GM18867 (cell line): ENCODE measurements around the gene TRIM61.
"Not testable (repeated sequence)": the region's sequence is repeated elsewhere in the genome, so short reads cannot be mapped to it uniquely, and the experiment has no call there.

ENCODE experiments used
- ATAC-seq: cut with Tn5 transposase; IDR thresholded peaks from one replicate; pipeline ENCODE4 v1.9.1; 2021; ENCODE audit warnings: mild to moderate bottlenecking, moderate library complexity; ENCODE audit not compliant: unreplicated experiment

The TRIM61 gene

DNA sequence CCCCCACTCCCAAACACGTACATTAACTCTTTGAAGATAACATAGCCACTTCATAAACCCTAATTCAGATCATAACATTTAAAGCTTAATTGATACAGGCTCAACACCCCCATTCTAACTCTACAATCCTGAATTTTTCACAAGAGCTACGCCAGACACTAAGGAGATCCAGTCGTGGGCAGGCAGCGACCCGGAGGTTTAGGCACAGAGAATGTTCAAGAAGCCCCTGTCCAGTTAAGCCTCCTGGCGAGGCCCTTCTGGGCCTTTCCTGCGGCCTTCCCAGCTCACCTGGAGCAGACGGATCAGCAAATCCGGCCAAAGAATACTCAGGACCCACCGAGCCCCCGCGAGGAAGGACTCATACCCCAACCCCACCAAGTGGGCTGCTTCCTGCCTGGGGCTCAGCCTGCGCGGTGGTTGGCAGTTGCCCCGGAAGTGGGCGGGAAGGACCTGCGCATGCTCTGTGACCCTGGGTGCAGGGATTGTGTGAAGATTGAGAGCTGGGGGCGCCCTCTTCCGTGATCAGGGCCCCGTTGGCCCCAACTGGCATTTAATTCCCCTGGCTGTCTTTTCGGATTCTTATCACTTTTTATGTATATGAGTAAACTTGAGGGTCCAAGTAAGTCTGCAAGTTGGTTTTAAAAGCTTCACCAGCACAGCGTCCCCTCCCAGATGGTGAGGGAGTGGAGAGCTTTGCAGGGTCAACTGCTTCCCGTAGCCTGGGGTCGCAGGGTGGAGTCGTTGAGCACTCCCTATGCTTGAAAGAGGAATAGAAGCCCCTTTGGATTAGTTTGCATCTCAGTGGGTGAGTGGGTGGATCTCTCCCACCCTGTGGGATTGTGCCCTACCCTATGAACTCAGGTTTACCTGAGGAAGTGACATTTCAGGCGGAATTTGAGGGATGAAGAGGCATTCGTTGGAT lies at the start of gene TRIM61:
Gene TRIM61, minus strand, starts transcription at position 415 of the 922 bp plus-strand sequence. CDS start 7,655 bp downstream, outside the sequence.
- peak; percentile 97 for ATAC-seq

GRCh38 chr4:165025782-165026181 lies 48.3 kb upstream of the TRIM61 start:
- ATAC-seq, result peak; percentile 61

DNA sequence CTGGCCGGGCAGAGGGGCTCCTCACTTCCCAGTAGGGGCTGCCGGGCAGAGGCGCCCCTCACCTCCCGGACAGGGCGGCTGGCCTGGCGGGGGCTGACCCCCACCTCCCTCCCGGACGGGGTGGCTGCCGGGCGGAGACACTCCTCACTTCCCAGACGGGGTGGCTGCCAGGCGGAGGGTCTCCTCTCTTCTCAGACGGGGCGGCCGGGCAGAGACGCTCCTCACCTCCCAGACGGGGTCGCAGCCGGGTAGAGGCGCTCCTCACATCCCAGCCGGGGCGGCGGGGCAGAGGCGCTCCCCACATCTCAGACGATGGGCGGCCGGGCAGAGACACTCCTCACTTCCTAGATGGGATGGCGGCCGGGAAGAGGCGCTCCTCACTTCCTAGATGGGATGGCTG lies 42.5 kb upstream of the TRIM61 start:
- ATAC-seq, result not testable (repeated sequence)

DNA sequence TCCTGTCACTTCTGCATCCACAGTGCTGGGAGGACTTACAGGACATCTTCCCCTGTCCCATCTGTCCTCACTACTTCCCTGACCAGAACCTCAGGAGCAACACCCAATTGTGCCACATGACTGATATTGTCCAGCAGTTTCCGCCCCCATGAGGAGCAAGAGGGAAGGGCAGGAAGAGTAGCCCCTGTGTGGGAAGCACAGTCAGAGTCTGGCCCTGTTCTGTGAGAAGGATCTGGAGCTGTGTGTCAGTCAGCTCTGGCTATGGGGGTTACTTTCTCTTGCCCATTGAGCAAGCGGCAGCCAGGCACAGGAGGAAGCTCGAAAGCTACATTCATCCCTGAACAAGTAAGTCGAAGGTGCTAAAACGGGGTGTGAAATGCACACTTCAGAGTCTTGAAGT lies 39.5 kb upstream of the TRIM61 start:
- peak; percentile 84 for ATAC-seq

DNA sequence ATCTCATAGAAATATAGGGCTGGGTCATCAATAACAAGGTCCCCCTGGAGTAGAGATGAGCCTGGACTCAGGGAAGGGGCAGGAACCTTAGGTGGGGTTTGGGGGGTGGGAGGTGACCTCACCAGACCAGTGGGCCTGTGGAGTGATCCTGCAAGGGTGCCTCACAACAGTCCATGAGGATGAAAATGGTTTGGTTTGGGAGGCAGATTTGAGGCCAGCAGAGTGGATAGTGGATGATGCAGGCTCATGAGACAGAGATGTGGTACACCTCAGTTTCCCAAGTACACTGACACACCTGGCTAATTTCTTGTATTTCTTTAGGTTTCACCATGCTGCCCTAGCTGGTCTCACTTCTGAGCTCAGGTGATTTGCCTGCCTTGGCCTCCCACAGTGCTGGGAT lies 36.2 kb upstream of the TRIM61 start:
- no peak for ATAC-seq

DNA sequence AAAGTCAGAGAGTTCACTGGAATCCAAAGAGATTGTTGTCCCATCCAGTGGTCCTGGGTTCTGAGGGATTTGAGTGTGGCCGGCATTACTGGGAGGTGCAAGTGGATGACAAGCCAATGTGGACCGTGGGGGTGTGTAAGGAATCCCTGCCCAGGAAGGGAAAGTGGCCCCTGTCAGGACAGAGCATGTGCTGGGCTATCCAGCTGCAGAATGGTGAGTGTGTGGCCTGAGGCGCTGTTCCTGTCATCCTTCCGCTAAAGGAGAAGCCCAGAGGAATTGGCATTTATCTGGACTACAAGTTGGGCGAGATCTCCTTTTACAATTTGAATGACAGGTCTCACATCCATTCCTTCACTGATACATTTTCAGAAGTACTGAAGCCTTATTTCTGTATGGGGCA lies 33.9 kb upstream of the TRIM61 start:
- no peak for ATAC-seq

DNA sequence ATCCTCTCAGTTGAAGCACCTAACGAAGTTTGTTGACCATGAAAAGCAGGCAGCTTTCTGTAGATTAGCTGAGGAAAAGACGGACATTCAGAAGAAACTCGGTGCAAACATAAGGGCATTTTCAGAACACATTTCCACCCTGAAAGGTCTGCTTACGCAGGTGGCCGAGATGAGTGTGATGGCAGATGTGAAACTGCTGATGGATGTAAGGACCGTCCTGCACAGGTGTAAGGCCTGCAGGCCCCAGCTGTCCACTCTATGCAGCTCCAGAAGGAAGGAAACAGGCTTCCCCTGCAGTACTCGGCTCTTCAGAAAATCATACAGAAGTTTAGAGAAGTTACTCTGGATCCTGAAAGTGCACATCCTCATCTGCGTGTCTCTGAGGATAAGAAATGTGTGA lies 33.5 kb upstream of the TRIM61 start:
- no peak for ATAC-seq

- ATAC-seq, result no peak
These were observed 33.0 kb upstream of the TRIM61 start for GRCh38 chr4:165010487-165010886.

DNA sequence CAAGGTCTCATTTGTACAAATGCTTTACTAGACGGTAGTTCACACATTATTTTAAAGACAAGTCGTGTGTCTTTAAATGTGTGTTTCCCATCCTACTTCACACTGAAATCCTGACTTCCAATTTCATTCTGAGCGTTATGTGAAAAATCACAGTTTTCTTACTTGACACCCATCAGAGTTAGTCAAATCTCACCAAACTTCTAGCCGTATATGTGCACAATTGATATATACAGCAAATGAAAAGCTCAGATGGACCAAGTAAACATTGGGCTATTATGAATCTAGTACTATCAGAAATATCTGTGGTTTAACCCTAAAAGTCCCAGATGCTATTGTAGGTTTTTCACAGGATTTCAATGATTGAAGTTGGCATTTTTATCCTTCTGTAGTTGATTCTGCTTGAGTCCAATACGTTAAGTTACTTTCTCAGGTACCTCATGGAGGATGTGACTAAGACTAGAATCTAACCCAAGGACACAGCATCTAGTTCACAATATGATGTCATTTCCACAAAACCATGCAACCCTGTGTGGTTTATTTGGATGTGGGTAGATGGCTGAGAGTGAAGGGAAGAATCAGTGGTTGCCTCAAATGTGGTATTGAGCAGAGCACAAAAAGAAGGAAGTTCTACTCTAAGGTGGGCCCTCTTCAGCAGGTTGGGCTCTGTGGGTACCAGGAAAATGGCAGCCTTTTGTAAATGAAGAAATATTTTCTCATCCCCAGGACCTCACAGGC lies 32.2 kb upstream of the TRIM61 start:
- peak; percentile 80 for ATAC-seq

- no peak for ATAC-seq
These were observed 29.4 kb upstream of the TRIM61 start for GRCh38 chr4:165006886-165007285.

- ATAC-seq, result no peak
These were observed 29.0 kb upstream of the TRIM61 start for GRCh38 chr4:165006456-165006855.

DNA sequence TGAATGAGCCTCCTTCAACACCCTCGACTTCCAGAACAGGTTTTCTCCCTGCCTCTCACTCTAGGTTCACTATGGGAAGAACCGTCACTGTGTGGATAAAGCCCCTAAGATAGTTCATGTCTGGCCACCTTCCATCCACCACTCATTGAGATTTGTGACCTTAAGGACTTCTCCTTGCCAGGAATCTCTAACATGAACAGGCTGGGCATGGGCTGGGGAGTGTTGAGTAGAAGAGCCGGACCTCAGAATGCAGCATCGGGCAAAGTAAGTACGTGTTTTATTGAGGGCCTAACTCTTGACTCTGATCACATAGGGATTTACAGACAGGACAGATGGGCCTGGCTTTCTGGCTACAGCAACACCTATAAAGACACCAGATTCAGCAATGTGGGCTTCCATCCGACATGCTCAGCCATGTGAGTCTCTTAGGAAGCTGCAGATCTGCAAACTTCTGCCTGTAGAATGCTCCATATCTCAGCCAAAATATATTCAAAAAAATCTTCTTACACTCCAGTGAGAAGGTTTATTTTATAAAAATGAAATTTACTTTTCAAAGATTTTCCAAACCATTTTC lies 28.0 kb upstream of the TRIM61 start:
- ATAC-seq, result no peak

DNA sequence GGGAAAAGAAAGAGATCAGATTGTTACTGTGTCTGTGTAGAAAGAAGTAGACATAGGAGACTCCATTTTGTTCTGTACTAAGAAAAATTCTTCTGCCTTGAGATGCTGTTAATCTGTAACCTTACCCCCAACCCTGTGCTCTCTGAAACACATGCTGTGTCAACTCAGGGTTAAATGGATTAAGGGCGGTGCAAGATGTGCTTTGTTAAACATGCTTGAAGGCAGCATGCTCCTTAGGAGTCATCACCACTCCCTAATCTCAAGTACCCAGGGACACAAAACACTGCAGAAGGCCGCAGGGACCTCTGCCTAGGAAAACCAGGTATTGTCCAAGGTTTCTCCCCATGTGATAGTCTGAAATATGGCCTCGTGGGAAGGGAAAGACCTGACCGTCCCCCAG lies 24.5 kb upstream of the TRIM61 start:
- not testable (repeated sequence) for ATAC-seq

- ATAC-seq, result not testable (repeated sequence)
These were observed 21.1 kb upstream of the TRIM61 start for GRCh38 chr4:164998526-164999080.

DNA sequence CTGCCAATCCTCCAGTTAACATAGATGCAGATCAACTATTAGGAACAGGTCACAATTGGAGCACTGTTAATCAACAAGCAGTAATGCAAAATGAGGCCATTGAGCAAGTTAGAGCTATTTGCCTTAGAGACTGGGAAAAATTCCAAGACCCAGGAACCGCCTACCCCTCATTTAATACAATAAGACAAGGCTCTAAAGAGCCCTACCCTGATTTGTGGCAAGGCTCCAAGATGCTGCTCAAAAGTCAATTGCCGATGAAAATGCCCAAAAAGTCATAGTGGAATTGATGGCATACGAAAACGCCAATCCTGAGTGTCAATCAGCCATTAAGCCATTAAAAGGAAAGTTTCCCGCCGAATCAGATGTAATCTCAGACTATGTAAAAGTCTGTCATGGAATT lies 20.5 kb upstream of the TRIM61 start:
- no peak for ATAC-seq

GRCh38 chr4:164997324-164997723 lies 19.9 kb upstream of the TRIM61 start:
- no peak for ATAC-seq

- not testable (repeated sequence) for ATAC-seq
These were observed 18.7 kb upstream of the TRIM61 start for GRCh38 chr4:164996123-164996522.

DNA sequence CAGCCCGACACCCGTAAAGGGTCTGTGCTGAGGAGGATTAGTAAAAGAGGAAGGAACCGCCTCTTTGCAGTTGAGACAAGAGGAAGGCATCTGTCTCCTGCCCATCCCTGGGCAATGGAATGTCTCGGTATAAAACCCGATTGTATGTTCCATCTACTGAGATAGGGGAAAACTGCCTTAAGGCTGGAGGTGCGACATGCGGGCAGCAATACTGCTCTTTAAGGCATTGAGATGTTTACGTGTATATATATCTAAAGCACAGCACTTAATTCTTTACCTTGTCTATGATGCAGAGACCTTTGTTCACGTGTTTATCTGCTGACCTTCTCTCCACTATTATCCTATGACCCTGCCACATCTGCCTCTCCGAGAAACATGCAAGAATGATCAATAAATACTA lies 13.3 kb upstream of the TRIM61 start:
- not testable (repeated sequence) for ATAC-seq

DNA sequence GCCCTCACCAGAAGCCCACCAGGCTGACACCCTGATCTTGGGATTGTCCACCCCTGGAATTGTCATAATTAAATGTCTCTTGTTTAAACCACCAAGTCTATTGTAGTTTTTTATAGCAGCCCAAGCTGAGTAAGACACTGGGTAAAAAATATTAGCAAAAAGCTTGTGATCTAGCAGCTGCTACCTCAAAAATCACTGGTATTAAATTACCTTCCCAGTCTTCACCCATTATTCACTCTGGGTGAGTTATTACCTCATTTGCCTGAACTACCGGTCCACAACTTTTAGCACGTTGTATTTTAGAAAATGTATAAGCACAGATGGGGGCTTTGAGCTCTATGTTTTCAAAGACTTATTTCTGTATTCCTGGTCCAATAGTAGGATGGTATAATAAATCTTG lies 12.0 kb upstream of the TRIM61 start:
- ATAC-seq, result no peak

DNA sequence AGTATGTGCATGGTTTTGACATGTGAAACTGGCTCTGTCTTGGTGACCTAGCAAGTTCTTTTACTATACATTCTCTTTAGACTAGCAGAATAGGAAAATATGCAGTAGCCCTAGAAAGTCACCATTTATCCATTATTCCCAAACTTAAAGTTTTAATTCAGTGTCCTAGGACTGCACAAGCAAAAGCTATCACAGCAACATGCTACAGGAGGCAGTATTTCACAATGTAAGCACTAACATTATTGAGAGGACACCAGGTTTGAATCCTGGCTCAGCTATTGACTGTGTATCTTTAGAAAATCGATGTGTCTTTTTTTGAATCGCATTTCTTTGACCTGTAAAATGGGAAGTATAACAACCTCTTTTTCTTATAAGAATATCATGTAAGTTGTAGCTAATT lies 5.5 kb downstream of the TRIM61 start:
- not testable (repeated sequence) for ATAC-seq

GRCh38 chr4:164959896-164960295 lies 17.6 kb downstream of the TRIM61 start:
- no peak for ATAC-seq
